HG03135 (cell line): ENCODE measurements around the gene PTPRU.
"Not testable (repeated sequence)": the region's sequence is repeated elsewhere in the genome, so short reads cannot be mapped to it uniquely, and the experiment has no call there.

ENCODE experiments used
- ATAC-seq: cut with Tn5 transposase; IDR thresholded peaks from one replicate; pipeline ENCODE4 v1.9.1; 2021; ENCODE audit warnings: mild to moderate bottlenecking, moderate library complexity; ENCODE audit not compliant: unreplicated experiment

The PTPRU gene

DNA sequence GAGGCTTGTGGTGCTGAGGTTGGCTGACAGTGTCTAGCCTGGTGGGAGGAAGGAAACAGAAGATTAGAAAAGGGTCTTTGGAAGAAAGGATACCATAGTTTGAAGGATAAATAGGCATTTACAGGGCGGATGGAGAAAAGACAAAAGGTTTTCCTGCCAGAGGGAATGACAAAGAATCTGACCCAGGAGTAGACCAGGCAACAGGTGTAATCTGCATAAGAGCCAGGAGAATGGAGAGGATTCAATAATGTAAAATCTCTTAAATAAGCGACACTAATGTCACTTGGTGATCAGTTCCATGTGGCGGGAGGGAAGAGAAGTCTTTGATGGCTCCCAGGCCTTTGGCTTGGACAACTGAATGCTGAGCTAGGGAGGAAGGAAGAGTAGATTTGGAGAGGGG is 15.0 kb upstream of the PTPRU start:
- ATAC-seq, result no peak

DNA sequence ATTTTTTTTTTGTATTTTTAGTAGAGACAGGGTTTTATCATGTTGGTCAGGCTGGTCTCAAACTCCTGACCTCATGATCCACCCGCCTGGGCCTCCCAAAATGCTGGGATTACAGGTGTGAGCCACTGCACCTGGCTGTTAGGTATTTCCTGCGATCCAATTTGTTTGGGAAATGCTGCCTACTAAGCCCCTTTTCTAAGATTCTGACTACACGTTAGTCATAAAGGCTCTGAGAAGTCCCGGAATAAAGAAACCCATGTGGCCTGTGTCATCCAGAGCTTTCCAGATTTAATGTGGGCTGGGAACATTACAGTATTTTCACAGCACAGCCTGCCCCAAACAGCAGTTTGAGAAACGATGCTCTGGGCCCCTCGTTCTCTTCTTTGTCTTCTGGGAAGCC is 14.1 kb upstream of the PTPRU start:
- ATAC-seq, result not testable (repeated sequence)

DNA sequence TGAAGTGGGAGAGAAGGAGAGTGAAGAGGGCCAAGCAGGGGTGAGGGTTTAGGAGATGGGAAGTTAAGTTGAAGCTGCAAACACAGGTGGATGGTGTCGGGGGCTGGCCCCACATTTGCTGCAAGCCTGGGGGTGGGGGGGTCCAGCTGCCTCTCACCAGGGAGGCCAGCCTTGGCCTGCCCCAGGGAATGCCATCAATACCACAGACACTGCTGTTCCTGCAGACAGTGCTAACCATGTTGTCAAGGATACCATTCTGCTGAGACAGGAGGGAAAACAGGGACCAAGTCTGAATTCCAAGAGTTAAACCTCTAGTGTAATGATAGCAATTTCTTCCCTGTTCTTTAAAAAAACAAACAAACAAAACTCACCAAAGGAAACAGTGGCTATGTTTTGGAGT is 13.6 kb upstream of the PTPRU start:
- ATAC-seq, result no peak

DNA sequence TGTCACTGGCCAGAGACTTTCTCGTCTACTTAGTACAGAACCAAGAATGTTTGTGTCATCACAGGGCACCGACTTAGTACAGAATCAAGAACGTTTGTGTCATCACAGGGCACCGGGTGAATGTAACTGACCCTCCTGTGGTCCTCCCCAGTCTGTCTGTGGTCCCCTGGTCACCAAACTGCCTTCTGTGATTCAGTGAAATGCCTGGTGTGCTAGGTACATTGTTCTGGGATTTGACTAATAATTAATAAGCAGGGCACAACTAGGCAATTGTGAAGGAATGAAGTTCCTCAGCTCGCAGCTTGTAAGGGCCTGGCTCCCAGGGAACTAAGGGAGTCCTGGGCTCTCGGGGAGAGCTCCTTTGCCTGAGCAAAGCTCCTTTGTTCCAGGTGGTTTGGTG is 12.8 kb upstream of the PTPRU start:
- no peak for ATAC-seq

DNA sequence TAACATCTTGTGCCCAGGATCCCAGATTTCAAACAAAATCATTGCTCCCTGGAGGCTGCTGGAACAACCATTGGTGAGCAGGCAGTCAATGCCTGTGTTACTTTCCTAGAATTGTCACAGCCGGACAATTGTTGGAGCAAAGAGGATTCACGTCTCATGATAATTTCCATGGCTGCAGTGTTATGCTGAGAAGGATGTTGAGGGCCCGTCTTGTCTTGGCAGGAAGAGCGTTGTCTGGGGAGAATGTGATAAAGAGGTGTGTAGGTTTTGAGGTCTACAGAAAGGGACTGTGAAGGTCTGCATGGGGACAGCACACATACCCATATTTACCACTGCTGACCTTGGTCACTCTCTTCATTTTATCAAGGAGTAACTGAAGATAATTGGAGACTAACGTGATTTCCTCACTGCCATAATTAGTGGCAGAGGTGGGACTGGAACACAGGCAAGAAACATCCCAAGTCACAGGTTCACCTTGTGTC is 11.9 kb upstream of the PTPRU start:
- no peak for ATAC-seq

DNA sequence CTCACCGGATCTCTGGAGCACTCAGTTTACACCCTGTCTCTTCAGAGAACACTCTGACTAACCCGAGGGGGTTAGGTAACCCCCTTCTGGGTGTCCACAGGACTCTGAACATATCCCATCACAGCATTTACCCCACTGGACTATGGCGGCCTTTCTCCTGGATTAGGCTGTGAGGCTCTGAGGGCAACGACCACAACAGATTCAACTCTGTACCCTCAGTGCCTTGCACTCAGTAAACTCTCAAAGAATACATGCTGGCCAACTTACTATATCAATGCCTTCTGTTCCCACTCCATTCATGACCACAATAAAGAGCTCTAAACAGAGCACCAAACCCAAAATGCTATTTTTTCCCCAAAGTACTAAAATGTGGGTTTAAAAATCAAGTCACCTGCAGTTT is 11.0 kb upstream of the PTPRU start:
- ATAC-seq, result no peak

DNA sequence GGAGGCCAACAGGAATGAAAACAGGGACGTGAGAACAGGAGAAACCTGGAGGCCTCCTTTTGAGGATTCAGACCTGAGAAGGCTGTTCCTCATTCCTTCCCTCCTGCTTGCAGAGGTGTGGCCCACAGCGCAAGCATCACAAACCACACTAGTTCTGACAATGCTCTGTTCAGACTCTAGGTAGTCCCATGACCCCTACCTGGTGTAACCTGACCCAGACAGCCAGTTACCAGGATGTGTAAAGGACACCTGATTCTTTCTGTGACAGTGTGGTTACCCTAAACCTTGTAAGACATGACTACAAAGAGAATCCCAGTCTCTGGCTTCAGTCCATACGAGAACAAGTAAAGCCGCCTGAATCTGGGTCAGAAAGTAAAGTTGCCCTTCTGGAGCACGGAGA is 8.8 kb upstream of the PTPRU start:
- no peak for ATAC-seq

DNA sequence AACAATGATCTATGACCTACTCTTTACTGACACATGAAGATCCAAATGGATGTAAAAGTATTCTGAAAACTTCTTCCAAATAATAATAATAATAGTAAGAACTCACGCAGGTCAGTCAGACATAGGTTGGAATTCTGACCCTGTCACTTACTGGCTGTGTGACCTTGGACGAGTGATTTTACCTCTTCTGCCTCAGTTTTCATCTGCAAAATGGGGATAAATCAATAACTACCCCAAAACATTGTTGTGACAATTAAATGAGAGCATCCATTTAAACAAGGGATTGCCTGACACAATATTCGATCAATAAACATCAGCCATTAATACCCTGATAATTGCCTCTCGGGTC is 6.1 kb upstream of the PTPRU start:
- no peak for ATAC-seq

DNA sequence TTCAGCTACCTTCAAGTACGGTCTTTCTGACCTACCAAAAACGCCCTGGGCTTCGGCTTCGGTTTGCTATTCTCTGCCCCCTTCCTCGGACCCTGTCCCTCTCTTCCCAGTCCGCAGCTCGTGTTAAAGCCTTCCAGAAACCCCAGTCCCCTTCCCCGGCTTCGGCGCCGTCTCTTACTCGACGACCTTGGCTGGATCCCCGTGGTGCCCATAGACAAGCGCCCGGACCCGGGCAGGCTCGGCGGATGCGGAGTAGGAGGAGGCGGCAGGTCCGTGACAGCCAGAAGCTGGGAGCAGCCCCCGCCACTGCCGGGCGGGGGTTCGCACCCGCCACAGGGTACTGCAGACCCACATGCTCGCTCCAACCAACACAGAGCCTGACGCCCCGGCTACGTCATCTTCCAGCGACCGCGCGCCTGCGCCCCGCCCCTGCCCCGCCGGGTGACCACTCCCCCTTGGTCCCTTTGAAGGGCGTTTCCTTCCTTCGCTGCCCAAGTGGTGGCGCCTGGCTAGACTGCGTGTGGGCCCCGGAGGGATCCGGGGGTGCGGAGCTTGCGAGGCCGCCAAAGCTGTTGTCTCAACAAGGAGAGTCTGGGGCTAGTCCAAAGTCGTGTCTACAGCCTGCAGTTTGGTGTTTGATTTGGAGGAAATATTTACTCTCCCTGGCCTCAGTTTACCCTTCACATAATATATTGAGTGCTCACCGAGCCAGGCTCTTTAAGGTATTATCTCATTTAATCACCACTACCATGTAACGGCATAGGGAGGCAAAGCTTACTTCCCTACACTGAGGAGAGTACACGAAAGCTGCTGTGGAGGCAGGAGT is 5.6 kb upstream of the PTPRU start, which contains the start of gene MECR:
Gene MECR (minus strand): TSS at position 382 of the 826 bp plus-strand sequence. CDS start 28 bp downstream, at position 354.
- peak; percentile 89 for ATAC-seq

DNA sequence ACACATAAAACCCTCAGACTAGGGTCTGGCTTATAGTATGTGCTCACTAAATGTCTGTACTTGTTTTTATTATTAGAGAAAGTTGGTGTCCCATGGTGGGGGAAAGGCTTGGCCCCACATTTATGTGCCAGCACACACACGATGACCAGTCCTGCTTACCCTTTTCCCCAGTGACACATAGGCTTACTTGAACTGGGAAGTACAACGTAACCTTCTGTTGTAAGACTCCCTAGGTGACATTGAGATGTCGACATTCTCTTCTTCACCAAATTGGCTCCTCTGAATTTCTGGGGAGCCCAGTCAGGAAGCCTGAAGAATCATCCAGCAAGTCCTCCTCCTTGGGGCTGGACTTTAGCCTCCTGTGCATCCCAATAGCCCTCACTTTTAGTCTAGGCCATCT is 3.9 kb upstream of the PTPRU start:
- no peak for ATAC-seq

DNA sequence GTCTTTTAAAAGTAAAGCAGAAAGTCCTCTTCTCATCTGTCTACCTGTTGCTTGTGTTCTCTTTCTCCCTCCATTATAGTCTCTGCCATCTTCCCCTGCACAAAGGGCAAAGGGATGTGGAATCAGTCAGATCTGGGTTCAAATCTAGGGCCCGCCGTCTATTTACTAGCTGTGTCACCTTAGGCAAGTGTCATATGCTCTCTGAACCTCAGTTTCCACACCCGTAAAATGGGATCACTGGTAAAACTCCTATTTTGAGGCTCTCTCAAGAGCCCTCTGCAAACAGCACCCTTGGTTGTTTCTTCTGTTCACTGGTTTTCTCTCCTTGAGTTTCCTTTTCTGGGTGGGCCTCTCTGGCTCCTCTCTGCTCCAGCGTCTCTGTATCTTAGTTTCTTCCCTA is 2.6 kb upstream of the PTPRU start:
- no peak for ATAC-seq

DNA sequence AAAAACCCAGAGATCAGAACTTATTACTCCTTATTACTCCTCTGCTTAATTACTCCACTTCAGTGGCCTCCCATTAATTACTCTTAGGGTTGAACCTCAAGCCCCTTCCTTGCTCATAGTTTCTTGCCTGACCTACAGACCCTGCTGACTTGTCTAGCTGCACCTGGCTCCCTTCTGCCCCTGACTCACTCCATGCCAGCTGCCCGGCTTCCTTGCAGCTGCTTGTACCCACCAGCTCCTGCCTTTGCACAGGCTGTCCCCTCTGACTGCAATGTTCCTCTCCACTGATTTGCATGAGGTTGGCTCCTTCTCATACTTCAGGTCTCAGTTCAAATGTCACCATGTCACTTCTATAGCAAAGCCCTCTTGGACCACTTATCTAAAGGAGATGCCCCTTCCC is 1.9 kb upstream of the PTPRU start:
- ATAC-seq, result no peak

DNA sequence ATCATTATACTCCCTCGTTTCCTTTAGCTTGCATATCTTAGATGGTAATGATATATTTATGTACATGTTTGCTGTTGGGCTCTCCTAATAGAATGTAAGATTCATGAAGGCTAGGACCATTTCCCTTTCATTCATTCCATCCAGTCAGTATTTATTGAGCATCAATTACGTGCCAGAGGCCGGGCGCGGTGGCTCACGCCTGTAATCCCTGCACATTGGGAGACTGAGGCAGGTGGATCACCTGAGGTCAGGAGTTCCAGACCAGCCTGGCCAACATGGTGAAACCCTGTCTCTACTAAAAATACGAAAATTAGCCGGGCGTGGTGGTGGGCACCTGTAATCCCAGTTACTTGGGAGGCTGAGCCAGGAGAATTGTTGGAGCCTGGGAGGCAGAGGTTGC is 1.4 kb upstream of the PTPRU start:
- not testable (repeated sequence) for ATAC-seq

DNA sequence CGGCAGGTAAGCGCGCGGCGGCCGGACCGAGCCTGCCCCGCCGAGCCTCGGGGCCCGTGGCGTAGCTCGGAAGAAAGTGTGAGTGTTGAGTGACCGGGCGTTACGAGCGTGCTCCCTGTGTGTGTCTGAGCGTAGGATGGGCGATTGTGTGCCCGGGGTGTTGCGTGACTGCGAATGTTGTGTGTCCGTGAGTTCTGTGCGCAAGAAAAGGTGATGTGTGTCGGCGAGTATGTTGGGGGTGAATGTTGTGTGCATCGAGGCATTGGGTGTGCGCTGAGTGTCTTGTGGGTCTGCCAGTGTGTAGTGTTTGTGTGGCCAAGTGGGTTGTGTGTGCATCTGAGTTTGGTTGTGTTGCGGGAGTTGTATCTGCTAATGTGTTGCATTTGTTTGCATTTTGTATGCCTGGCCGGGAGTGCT is 398 bp downstream of the PTPRU start:
- ATAC-seq, result no peak

DNA sequence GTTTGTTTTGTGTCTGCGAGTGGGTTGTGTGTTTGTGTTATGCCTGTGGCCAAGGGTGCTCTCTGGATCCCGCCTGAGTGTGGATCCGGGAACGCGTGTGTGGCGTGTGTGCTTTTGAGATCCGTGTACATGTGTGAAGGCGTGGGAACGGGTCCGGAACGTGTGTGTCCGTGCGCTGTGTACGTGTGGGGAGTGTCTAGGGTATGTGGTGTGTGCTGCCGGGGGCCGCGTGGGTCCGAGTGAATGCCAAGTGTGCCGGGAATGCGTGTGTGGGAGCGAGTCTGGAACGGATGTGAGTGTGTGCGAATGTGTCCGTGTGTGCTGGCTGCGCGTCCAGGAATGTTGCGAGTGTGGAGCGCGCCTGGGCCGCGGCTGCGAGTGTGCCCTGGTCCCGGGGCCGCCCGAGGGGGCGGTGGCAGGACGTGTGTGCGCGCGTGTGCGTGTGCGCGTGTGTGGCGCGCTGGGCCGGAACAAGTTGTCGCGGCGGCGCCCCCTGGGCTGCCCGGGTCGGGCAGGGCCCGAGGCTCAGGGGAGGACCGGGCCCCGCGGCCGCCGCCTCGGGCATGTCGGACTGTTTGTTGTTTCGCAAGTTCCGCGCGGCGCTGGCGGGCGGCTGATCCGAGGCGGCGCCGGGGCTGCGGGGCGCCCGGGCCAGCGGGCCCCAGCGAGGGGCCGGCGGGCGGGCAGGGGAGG is 953 bp downstream of the PTPRU start:
- no peak for ATAC-seq

DNA sequence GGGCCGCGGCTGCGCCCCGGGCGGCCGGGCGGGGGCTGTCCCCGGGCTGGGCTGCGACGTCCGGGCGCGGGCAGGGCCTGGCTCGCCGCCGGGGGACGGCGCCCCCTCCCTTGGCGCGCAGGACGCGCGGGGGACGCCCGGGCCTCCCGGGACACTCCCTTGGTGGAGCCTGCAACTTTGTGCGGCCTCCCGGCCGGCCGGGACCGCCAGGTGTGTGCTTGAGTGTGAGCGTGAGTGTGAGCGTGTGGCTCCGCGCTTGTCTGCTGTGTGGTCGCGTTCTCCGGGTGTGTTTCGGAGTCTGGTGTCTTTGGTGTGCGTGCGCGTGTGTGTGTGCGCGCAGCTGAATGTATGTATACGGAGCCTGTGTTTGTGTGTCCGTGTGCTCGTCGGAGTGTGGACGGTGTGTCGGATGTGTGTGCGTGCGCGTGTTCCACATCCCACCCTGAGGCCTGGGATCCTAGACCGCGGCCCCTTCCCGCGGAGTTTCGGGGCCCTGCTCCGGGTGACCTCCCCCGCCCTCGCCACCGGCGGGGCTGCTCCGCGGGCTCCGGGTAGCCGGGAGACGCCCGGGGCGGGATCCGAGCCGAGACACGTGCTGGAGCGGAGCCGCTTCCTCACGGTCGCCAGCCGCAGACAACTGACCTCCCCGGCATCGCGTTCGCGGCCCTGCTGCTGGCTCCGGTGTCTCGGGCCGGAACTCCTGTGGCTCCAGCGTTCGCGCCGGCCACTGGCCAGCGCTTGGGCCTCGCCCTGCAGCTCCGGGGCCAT is 1.7 kb downstream of the PTPRU start:
- ATAC-seq, result no peak

DNA sequence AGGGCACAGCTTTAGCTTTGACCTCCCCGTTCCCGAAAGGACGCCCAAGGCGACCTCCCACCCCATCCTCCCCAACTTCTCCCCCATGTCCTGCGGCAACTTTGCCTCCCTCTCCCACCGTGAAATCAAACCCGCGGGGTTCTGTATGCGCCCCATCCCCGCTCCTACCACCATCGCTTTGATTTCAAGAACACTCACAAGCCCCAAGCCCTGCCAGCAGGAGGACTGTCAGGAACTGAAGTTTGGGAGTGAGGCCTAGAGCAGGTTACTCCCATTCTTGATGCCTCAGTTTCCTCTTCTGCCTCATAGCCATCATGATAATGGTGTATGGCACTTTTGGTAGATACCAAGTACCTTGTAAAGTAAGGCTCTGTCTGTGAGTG is 2.3 kb downstream of the PTPRU start:
- no peak for ATAC-seq

DNA sequence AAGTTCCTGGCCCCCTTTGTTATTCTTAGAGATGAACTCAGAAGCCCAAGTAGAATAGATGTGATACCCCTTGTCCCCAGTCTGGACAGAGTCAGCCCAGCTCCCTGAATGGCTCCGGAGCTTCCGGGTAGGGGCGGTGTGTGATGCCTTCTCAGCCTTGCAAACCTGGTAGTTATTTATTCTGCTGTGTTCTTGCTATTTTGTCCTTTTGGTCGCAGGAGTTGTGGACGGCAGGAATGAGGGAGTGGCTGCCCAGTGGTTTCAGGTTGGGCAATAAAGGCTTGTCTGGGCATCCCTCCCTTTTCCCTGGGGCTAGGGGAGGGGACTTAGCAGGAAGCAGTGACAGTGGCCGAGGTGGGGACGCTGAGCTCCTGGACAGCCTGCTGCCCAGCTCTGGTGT is 2.8 kb downstream of the PTPRU start:
- ATAC-seq, result no peak

DNA sequence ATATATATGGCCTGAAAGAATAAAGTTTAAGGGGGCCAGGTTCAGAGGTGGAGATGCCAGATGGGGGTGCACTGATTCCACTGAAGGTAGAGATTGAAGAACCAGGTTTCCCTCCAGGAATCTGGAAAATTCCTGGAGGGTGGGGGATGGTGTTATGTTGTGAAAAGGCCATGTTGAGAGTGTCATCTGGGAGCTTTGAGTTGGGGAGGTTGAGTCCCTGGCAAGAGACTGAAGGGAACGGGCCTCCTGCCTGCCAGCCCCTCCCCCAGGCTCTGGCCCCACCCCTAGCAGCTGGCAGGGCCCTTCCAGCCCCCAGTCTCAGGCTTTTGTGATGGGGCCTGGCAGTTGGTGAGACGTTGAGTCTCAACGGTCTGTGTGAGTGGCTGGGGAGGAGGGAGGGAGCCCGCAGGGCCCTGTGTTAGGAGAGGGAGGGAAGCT is 4.1 kb downstream of the PTPRU start:
- no peak for ATAC-seq

DNA sequence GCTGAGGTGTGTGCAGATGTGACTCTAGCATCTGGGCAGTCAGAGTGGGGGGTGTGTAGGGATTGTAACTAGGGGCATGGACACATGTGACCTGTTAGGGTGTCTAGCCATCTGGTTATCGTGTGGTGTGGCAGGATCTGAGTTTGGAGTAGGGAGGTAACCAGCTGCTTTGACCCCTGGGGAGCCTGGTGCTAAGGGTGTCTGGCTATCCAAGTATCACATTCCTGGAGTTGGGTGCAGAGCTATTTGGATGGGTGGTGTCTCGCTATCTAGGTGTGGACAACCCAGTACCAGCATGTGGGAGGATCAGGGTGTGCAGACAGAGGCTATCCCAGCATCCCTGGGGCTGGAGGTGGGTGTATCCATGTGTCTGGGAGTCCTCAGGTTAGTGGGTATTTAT is 4.7 kb downstream of the PTPRU start:
- ATAC-seq, result no peak

DNA sequence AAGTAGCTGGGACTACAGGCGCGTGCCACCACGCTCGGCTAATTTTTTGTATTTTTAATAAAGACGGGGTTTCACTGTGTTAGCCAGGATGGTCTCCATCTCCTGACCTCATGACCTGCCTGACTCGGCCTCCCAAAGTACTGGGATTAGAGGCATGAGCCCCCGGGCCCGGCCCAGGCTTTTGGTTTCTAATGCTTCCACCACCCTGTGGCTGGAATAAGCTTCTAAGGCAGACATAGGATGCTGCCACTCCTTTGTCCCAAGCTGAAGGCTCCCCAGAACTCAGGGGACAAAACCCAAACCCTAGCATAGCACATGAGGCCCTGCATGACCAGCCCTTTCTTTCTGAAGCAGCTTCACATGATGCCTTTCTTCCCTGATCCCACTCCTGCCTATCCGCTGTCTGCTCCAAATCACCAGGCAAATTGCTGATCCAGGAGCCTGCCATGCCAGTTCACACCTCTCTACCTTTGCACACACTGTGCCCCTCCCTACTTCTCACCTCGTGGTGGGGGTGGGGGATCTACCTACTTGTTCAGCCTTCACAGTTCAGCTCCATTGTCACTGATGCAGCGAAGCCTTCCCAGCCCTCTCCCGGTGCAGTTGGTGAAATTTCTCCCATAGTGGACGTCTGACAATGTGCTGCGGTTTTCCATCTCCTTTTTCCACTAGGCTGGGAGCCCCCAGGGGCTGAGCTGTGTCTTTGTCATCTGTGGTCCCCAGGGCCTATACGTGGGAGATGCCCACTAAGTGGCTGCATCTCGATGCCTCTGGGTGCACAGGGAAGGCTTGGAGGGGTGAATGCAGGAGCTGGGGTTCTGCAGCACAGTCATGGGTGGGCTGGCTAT is 6.9 kb downstream of the PTPRU start:
- no peak for ATAC-seq
